H1 (cell line): ENCODE results near the gene MED16. TPM values are rescaled to one million over a fixed set of nuclear protein-coding genes. Genes with fewer than 3 reads are reported as not detected.

ENCODE experiments used
- CTCF ChIA-PET: fragments of 300-600 bp; sonication (Branson Sonifier 250); formaldehyde crosslinking; loops from one replicate; lab custom pipeline; 2021; ENCODE audit not compliant: partially characterized antibody; lab: Charles Lee
- POLR2A ChIA-PET: fragments of 300-600 bp; sonication (Branson Sonifier 250); formaldehyde crosslinking; loops from one replicate; lab custom pipeline; 2021; ENCODE audit warnings: inconsistent platforms; ENCODE audit not compliant: partially characterized antibody; lab: Charles Lee
- DNase-seq, 2 experiments: peaks; one replicate each; pipeline versions ENCODE4 v3.0.0 to v3.0.0-alpha.2; 2010 to 2022; ENCODE audit warnings: low spot score in 2 of 2, low read depth in 1 of 2, mixed read lengths in 1 of 2
- FAIRE-seq: peaks from 2 replicates; lab custom pipeline; 2011; peaks lifted over from hg19 to GRCh38; lab: Jason Lieb, UNC
- H2AFZ ChIP-seq: 2 replicates; pipeline ENCODE4 v1.8.1; 2012; ENCODE audit warnings: low read length, inconsistent platforms
- H2AK5ac ChIP-seq: 2 replicates; pipeline ENCODE4 v1.6.1; 2013; ENCODE audit warnings: low read depth, low read length
- H2BK120ac ChIP-seq: replicated peaks from 2 replicates; pipeline ENCODE3; 2013; ENCODE audit warnings: low read depth, low read length, inconsistent platforms
- H2BK12ac ChIP-seq: 2 replicates; pipeline ENCODE4 v1.6.1; 2013; ENCODE audit warnings: low read depth, low read length
- H2BK15ac ChIP-seq: 2 replicates; pipeline ENCODE4 v1.6.1; 2013; ENCODE audit warnings: low read length
- H2BK20ac ChIP-seq: 2 replicates; pipeline ENCODE4 v1.6.1; 2013; ENCODE audit warnings: low read length
- H2BK5ac ChIP-seq: 2 replicates; pipeline ENCODE4 v1.6.1; 2013; ENCODE audit warnings: low read depth, low read length
- H3K14ac ChIP-seq: 2 replicates; pipeline ENCODE4 v1.6.1; 2013; ENCODE audit warnings: inconsistent platforms; ENCODE audit not compliant: insufficient read length
- H3K18ac ChIP-seq: 2 replicates; pipeline ENCODE4 v1.6.1; 2013; ENCODE audit warnings: low read length; ENCODE audit errors: extremely low read depth
- H3K23ac ChIP-seq: 2 replicates; pipeline ENCODE4 v1.6.1; 2013; ENCODE audit warnings: inconsistent platforms; ENCODE audit not compliant: insufficient read length
- H3K23me2 ChIP-seq: 2 replicates; pipeline ENCODE4 v1.6.1; 2013; ENCODE audit warnings: low read depth, low read length
- H3K27ac ChIP-seq: 2 replicates; pipeline ENCODE4 v1.6.1; 2011; ENCODE audit warnings: low read depth, low read length, inconsistent platforms
- H3K27me3 ChIP-seq, 4 experiments: replicated peaks in 1 of 4; 1 replicate in 1 of 4; 2 replicates in 3 of 4; pipeline versions ENCODE4 v1.6.1 to v1.8.1; 2011 to 2013; ENCODE audit warnings: low read length in 3 of 4, mild to moderate bottlenecking in 3 of 4, inconsistent platforms in 2 of 4, mixed read lengths in 2 of 4, moderate library complexity in 1 of 4; ENCODE audit not compliant: control insufficient read depth in 3 of 4, insufficient read depth in 3 of 4; ENCODE audit errors: extremely low read depth in 1 of 4
- H3K36me3 ChIP-seq, 4 experiments: 2 replicates each; pipeline versions ENCODE4 v1.6.1 to v1.8.1; 2011 to 2013; ENCODE audit warnings: mild to moderate bottlenecking in 4 of 4, low read length in 3 of 4, moderate library complexity in 2 of 4, control low read depth in 1 of 4, inconsistent platforms in 1 of 4; ENCODE audit not compliant: insufficient read depth in 4 of 4, control insufficient read depth in 2 of 4
- H3K4ac ChIP-seq: replicated peaks from 2 replicates; pipeline ENCODE3; 2013; ENCODE audit warnings: low read length, low read depth, mixed read lengths, inconsistent platforms; ENCODE audit not compliant: insufficient read length
- H3K4me1 ChIP-seq, 4 experiments: replicated peaks in 1 of 4; 1 replicate in 1 of 4; 2 replicates in 3 of 4; pipeline versions ENCODE4 v1.6.1 to v1.8.1; 2011 to 2013; ENCODE audit warnings: low read length in 3 of 4, inconsistent platforms in 2 of 4, mixed read lengths in 1 of 4; ENCODE audit not compliant: insufficient read depth in 4 of 4, control insufficient read depth in 3 of 4
- H3K4me2 ChIP-seq, 2 experiments: 2 replicates each; pipeline versions ENCODE4 v1.6.1 to v1.8.1; 2011 to 2013; ENCODE audit warnings: low read depth in 2 of 2, low read length in 2 of 2, control low read depth in 1 of 2, inconsistent platforms in 1 of 2, mild to moderate bottlenecking in 1 of 2; ENCODE audit not compliant: insufficient read depth in 1 of 2
- H3K4me3 ChIP-seq, 4 experiments: fragments of 200-600, 300-600 bp in 1 of 4; sonication (generic), shearing (Covaris generic), sonication (Bioruptor Twin) in 1 of 4; 2 replicates each; pipeline versions ENCODE4 v1.5.1 to v1.8.1; 2011 to 2016; ENCODE audit warnings: low read length in 4 of 4, low read depth in 3 of 4, control low read depth in 2 of 4, inconsistent platforms in 2 of 4, mild to moderate bottlenecking in 2 of 4, mixed read lengths in 1 of 4, moderate library complexity in 1 of 4; ENCODE audit not compliant: insufficient read depth in 2 of 4; ENCODE audit errors: extremely low read depth in 1 of 4
- H3K56ac ChIP-seq: replicated peaks from 2 replicates; pipeline ENCODE3; 2013; ENCODE audit warnings: low read depth, mild to moderate bottlenecking, mixed read lengths, low read length, inconsistent platforms; ENCODE audit not compliant: insufficient read length
- H3K79me1 ChIP-seq: 2 replicates; pipeline ENCODE4 v1.6.1; 2013; ENCODE audit warnings: low read depth, low read length, control low read depth
- H3K79me2 ChIP-seq, 2 experiments: 2 replicates each; pipeline versions ENCODE4 v1.6.1 to v1.8.1; 2012 to 2013; ENCODE audit warnings: low read length in 2 of 2, mild to moderate bottlenecking in 2 of 2, inconsistent platforms in 1 of 2; ENCODE audit not compliant: insufficient read depth in 2 of 2, control insufficient read depth in 1 of 2
- H3K9ac ChIP-seq, 4 experiments: replicated peaks in 1 of 4; 1 replicate in 1 of 4; 2 replicates in 3 of 4; pipeline versions ENCODE4 v1.6.1 to v1.8.1; 2011 to 2013; ENCODE audit warnings: low read depth in 3 of 4, low read length in 3 of 4, control low read depth in 2 of 4, mild to moderate bottlenecking in 2 of 4, moderate library complexity in 2 of 4, inconsistent platforms in 1 of 4; ENCODE audit errors: extremely low read depth in 1 of 4
- H3K9me3 ChIP-seq, 2 experiments: 2 replicates each; pipeline versions ENCODE4 v1.6.1 to v1.8.1; 2012 to 2013; ENCODE audit warnings: mild to moderate bottlenecking in 2 of 2, moderate library complexity in 2 of 2, control low read depth in 1 of 2, inconsistent platforms in 1 of 2, low read depth in 1 of 2, low read length in 1 of 2, mixed read lengths in 1 of 2; ENCODE audit not compliant: insufficient read depth in 2 of 2
- H4K20me1 ChIP-seq, 2 experiments: replicated peaks in 1 of 2; 2 replicates each; pipeline versions ENCODE3 to v1.8.1; 2011 to 2013; ENCODE audit warnings: inconsistent platforms in 2 of 2, low read length in 2 of 2, mild to moderate bottlenecking in 1 of 2; ENCODE audit not compliant: insufficient read depth in 2 of 2, control insufficient read depth in 1 of 2
- H4K5ac ChIP-seq: 2 replicates; pipeline ENCODE4 v1.6.1; 2013; ENCODE audit warnings: low read length, low read depth, mixed read lengths, inconsistent platforms; ENCODE audit not compliant: insufficient read length
- H4K8ac ChIP-seq: 2 replicates; pipeline ENCODE4 v1.8.0; 2013; ENCODE audit warnings: mild to moderate bottlenecking, moderate library complexity, low read length, inconsistent platforms; ENCODE audit not compliant: insufficient read depth; ENCODE audit errors: extremely low read depth
- H4K91ac ChIP-seq: replicated peaks from 2 replicates; pipeline ENCODE3; 2013; ENCODE audit warnings: low read length, mixed read lengths, inconsistent platforms; ENCODE audit not compliant: insufficient read length
- BCL11A ChIP-seq, 2 experiments: IDR thresholded peaks; one replicate each; pipeline ENCODE4 v1.6.1; 2011; ENCODE audit warnings: low read depth in 2 of 2, low read length in 2 of 2, mild to moderate bottlenecking in 2 of 2
- CEBPB ChIP-seq: IDR thresholded peaks from 2 replicates; pipeline ENCODE4 v1.6.1; 2012; ENCODE audit warnings: low read depth, low read length
- EZH2 ChIP-seq: fragments of 200-600 bp; sonication (generic); IDR thresholded peaks from 2 replicates; pipeline ENCODE4 v1.7.1; 2012; ENCODE audit warnings: low read depth, mild to moderate bottlenecking, moderate library complexity, low read length, inconsistent platforms; ENCODE audit not compliant: severe bottlenecking
- JUN ChIP-seq: IDR thresholded peaks from 2 replicates; pipeline ENCODE4 v1.6.1; 2011; ENCODE audit warnings: low read depth, mild to moderate bottlenecking, improper control_type of control experiment, low read length
- NRF1 ChIP-seq: IDR thresholded peaks from 2 replicates; pipeline ENCODE4 v1.6.1; 2011; ENCODE audit warnings: mild to moderate bottlenecking, low read depth, low read length, improper control_type of control experiment
- POLR2A ChIP-seq, 2 experiments: IDR thresholded peaks; 1 replicate in 1 of 2; 2 replicates in 1 of 2; pipeline ENCODE4 v1.6.1; 2011; ENCODE audit warnings: low read depth in 2 of 2, low read length in 2 of 2, mild to moderate bottlenecking in 2 of 2; ENCODE audit errors: control extremely low read depth in 1 of 2
- POU5F1 ChIP-seq: IDR thresholded peaks from 2 replicates; pipeline ENCODE4 v1.6.1; 2011; ENCODE audit warnings: low read depth, mild to moderate bottlenecking, low read length, moderate library complexity
- RBBP5 ChIP-seq: IDR thresholded peaks from 2 replicates; pipeline ENCODE4 v1.7.1; 2012; ENCODE audit warnings: low read depth, mild to moderate bottlenecking, inconsistent platforms, low read length, moderate library complexity, borderline replicate concordance
- SIX5 ChIP-seq: IDR thresholded peaks from 2 replicates; pipeline ENCODE4 v1.6.1; 2011; ENCODE audit warnings: mild to moderate bottlenecking, low read depth, low read length
- SP2 ChIP-seq: IDR thresholded peaks from 2 replicates; pipeline ENCODE4 v1.6.1; 2012; ENCODE audit warnings: mild to moderate bottlenecking, low read length, inconsistent platforms
- WGBS, 2 experiments: shearing (Covaris generic) in 1 of 2; methylation state at CpG; one replicate each; pipeline versions ENCODE4 v1.1.6 to v1.1.7; 2013 to 2015; ENCODE audit warnings: low lambda C conversion rate in 2 of 2, mixed read lengths in 2 of 2, inconsistent platforms in 1 of 2, low coverage in 1 of 2, missing lambda C conversion rate in 1 of 2; ENCODE audit not compliant: insufficient replicate concordance in 2 of 2, insufficient coverage in 1 of 2, insufficient read length in 1 of 2; ENCODE audit errors: extremely low coverage in 1 of 2, missing lambda C conversion rate in 1 of 2; 5-methylcytosine and 5-hydroxymethylcytosine counted together
- polyA plus RNA-seq, 7 experiments: library from polyadenylated mRNA; depleted of rRNA in 3 of 7; stranded (reverse) in 5 of 7; unstranded in 2 of 7; fragments of >200 nt in 5 of 7; fragments of 200-250 nt in 2 of 7; gene quantifications; 1 replicate in 5 of 7; 2 replicates in 1 of 7; 4 replicates in 1 of 7; pipeline versions ENCODE4 v1.2.1 to v1.2.3, GENCODE V29; 2011 to 2013; ENCODE audit warnings: missing spikeins in 2 of 7, mixed read lengths in 2 of 7
- total RNA-seq: library from RNA; stranded (reverse); fragmentation: NEBNext Ultra II Directional; extraction: Animal tissue kit (Norgen Biotek cat#: 25700); gene quantifications from 2 replicates; pipeline ENCODE4 v1.2.1, GENCODE V29; 2021
- TF ChIP-seq, protein P1 (sequence below): IDR thresholded peaks from 2 replicates; pipeline ENCODE4 v1.6.1; 2011; ENCODE audit warnings: low read length, improper control_type of control experiment
- TF ChIP-seq, protein P2 (sequence below): IDR thresholded peaks from 2 replicates; pipeline ENCODE4 v1.6.1; 2012; ENCODE audit warnings: low read length, inconsistent platforms

Gene MED16
- total and polyA plus RNA-seq, 2 of the 8 experiments (the other 6 are each of a cell fraction or from before 2014, with no cell fraction given), result 51.0 to 67.2 TPM

DNA sequence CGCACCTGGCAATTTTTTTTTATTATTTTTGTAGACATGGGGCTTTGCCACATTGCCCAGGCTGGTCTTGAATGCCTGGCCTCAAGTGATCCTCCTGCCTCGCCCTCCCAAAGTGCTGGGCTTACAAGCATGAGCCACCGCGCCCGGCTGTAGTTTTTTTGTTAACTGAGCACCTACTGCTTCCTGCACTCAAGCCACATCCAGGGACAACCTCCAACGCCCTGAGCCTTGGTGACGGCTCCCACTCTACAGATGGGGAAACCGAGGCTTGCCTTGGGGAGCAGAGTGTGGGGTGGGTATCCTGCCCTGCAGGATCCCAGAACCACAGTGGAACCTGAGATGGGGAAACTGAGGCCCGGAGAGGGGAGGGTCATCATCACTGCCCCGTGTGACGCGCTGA is 37.8 kb downstream of the MED16 start:
- no peak overlapping the region for H3K56ac ChIP-seq

More for the DNA sequence above, 37.8 kb downstream of the MED16 start:
- H3K4me2 ChIP-seq, result no peak overlapping the region
- H4K20me1 ChIP-seq, result peaks cover 0 to 3% of the 10 kb centered on the region in 2 experiments
- H3K27me3 ChIP-seq, result peaks cover 2 to 14% (median 6%) of the 10 kb centered on the region in 4 experiments
- H3K4ac ChIP-seq, result no peak overlapping the region
- no peak overlapping the region for H2AK5ac ChIP-seq
- H4K91ac ChIP-seq, result no peak overlapping the region
- H4K5ac ChIP-seq, result no peak overlapping the region
- WGBS, 2 experiments, result 89% methylated on average over 12 of the region's 12 CpGs; no CpG with 5 or more reads in 1 of the 2 experiments
- no peaks in the 10 kb centered on the region for H3K4me1 ChIP-seq
- H3K18ac ChIP-seq, result no peak overlapping the region
- H3K23me2 ChIP-seq, result no peaks in the 10 kb centered on the region
- H2BK12ac ChIP-seq, result no peak overlapping the region
- no peak for DNase-seq
- no peak for FAIRE-seq
- H2BK120ac ChIP-seq, result no peak overlapping the region
- no peak overlapping the region for H3K27ac ChIP-seq
- H3K79me1 ChIP-seq, result no peaks in the 10 kb centered on the region
- no peak overlapping the region for H2BK20ac ChIP-seq
- H2BK5ac ChIP-seq, result no peak overlapping the region
- TF ChIP-seq POU5F1 (no peak), POLR2A (IDR thresholded peaks at IDR 0.05; ENCODE audit: control extremely low read depth in 1 of 2, low read depth in 2 of 2, low read length in 2 of 2) (no peak), NRF1 (no peak), BCL11A (IDR thresholded peaks at IDR 0.05; ENCODE audit: low read depth in 2 of 2, low read length in 2 of 2) (no peak), RBBP5 (no peak), CEBPB (no peak), EZH2 (no peak), SIX5 (no peak), JUN (no peak), SP2 (no peak)
- TF ChIP-seq, protein P1, sequence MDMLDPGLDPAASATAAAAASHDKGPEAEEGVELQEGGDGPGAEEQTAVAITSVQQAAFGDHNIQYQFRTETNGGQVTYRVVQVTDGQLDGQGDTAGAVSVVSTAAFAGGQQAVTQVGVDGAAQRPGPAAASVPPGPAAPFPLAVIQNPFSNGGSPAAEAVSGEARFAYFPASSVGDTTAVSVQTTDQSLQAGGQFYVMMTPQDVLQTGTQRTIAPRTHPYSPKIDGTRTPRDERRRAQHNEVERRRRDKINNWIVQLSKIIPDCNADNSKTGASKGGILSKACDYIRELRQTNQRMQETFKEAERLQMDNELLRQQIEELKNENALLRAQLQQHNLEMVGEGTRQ, result no peak
- TF ChIP-seq, protein P2, sequence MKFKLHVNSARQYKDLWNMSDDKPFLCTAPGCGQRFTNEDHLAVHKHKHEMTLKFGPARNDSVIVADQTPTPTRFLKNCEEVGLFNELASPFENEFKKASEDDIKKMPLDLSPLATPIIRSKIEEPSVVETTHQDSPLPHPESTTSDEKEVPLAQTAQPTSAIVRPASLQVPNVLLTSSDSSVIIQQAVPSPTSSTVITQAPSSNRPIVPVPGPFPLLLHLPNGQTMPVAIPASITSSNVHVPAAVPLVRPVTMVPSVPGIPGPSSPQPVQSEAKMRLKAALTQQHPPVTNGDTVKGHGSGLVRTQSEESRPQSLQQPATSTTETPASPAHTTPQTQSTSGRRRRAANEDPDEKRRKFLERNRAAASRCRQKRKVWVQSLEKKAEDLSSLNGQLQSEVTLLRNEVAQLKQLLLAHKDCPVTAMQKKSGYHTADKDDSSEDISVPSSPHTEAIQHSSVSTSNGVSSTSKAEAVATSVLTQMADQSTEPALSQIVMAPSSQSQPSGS, result no peak
- TF ChIP-seq, all 59 proteins: peak for 0
- H2AFZ ChIP-seq, result no peak overlapping the region
- no peaks in the 10 kb centered on the region for H3K79me2 ChIP-seq
- H3K14ac ChIP-seq, result no peak overlapping the region
- POLR2A ChIA-PET, result interaction anchor here (0.7 to 1.9 kb wide), 4 partner anchors 10 to 83 kb away, joined by 4 to 5 read pairs (median 4); partner anchors contain the start of gene PRTN3
- no peak overlapping the region for H3K23ac ChIP-seq
- H2BK15ac ChIP-seq, result no peak overlapping the region
- H3K4me3 ChIP-seq, result no peak overlapping the region
- no peak overlapping the region for H4K8ac ChIP-seq
- H3K9ac ChIP-seq, result no peak overlapping the region
- H3K36me3 ChIP-seq, result no peaks in the 10 kb centered on the region
- no peaks in the 10 kb centered on the region for H3K9me3 ChIP-seq
- CTCF ChIA-PET, result interaction anchor here (1.1 to 3.1 kb wide), 8 partner anchors 8 to 224 kb away, joined by 3 to 18 read pairs (median 5); no protein-coding TSS in a partner anchor
